Measurements from ENCODE around the gene POMT1.
A peak's percentile ranks its signal among the peaks of the same experiment; 100 is the strongest.
"Not testable (repeated sequence)": the region's sequence is repeated elsewhere in the genome, so short reads cannot be mapped to it uniquely, and the experiment has no call there.

Gene POMT1, protein sequence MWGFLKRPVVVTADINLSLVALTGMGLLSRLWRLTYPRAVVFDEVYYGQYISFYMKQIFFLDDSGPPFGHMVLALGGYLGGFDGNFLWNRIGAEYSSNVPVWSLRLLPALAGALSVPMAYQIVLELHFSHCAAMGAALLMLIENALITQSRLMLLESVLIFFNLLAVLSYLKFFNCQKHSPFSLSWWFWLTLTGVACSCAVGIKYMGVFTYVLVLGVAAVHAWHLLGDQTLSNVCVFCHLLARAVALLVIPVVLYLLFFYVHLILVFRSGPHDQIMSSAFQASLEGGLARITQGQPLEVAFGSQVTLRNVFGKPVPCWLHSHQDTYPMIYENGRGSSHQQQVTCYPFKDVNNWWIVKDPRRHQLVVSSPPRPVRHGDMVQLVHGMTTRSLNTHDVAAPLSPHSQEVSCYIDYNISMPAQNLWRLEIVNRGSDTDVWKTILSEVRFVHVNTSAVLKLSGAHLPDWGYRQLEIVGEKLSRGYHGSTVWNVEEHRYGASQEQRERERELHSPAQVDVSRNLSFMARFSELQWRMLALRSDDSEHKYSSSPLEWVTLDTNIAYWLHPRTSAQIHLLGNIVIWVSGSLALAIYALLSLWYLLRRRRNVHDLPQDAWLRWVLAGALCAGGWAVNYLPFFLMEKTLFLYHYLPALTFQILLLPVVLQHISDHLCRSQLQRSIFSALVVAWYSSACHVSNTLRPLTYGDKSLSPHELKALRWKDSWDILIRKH
- total RNA-seq = 21.3 to 90.0 reads per million in 2 experiments

DNA sequence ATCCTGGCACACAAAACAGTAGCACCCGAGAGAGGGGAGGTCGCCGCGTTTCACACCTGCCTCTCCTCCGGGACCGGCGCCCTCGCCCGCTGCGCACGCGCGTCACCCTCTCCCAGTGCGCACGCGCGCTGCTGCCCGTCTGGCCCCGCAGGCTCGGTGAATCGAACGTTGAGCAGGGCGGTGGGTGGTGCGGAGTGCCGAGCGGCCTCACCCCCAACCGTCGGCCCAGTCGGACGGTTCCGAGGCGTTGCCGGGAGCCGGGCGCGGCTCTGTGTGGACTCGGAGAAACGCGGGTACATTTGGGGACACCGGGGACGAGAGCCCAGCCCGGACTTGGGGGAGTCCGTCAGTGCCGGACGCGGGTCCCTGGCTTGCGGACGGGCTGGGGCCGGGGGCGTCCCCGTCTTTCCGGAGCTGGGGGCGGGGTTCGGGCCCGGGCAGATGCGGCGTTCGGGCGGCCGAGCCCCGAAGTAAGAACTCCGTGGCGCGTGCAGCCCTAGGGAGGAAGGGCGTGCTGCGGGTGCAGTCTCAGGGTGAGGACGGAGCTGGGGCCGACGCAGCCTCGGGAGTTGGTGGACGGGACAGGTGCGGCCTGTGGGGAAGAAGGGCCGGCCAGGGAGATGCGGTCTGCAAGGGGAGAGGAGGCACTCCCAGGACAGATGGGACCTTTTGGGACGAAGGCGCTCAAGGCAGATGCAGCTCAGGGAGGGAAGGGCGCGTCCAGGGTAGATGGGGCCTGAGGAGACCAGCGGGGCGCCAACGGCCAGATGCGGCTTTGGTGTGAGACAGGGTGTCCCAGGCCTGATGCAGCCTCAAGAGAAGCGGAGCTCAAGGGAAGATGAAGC, at the start of gene POMT1:
POMT1 (plus strand) TSS at position 138 of the 845 bp plus-strand sequence. CDS start 1,301 bp downstream, outside the sequence.
- DNase-seq (ENCODE audit: low read depth) = peak; percentile 84

DNA sequence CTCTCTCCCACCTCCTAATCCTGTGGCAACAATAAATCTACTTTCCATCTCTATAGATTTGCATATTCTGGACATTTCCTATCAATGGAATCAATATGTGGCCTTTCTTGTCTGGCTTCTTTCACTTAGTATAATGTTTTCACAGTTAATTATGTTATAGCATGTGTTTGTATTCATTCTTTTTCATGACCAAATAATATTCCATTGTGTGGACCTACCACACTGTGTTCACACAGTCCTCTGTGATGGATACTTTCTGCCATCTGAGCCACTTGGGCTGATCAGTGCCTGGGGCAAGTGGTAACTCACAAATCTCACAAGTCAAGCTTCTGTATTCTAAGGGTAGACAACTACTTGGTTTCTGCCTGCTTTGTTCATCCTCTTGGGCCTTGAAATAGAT, 48.7 kb upstream of the POMT1 start:
- no peak for DNase-seq (ENCODE audit: low read depth)

DNA sequence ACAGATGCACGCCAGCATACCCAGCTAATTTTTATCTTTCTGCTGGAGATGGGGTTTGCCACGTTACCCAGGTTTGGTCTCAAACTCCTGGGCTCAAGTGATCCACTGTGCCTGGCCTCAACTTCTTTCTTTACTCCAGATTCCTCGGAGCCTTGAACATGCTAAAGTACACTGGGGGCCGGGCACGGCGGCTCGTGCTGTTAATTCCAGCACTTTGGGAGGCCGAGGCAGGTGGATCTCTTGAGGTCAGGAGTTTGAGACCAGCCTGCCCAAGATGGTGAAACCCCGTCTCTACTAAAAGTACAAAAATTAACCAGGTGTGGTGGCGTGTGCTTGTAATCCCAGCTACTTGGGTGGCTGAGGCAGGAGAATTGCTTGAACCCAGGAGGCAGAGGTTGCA, 47.1 kb upstream of the POMT1 start:
- not testable (repeated sequence) for DNase-seq (ENCODE audit: low read depth)

DNA sequence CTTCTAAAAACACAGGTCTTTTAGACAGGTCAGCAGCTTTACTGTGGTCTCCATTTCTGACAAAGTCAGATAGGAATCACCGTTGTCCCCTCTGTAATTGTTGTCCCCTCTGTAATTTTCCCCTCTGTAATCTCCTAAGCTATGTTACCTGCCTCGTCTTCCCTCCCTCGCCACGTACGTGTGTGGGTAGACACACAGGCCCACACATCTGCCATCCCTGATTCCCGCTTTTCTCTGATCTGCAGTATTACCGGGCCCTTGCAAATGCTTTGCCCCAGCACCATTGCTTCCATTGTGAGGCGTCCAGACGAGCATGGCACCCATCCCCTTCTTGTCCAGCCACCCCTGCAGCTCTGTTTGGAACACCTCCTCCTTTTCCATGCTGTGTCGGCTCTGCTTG, 45.0 kb upstream of the POMT1 start:
- no peak for DNase-seq (ENCODE audit: low read depth)

DNA sequence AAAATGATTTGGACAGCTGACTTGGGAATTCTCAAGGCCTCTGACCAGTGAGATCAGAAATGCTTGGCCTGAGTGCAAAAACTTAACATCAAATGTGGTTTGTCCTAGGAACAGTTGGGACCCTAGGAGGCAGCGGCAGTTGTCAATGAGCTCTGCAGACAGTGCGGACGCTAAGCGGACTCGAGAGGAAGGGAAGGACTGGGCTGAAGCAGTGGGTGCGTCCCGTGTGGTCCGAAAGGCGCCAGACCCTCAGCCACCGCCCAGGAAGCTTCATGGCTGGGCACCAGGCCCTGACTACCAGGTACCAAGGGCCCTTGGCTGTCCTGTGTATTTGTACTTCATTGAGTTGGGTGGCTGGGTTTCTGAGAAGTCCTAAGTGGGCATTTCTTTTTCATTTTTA, 43.7 kb upstream of the POMT1 start:
- DNase-seq (ENCODE audit: low read depth) = no peak

DNA sequence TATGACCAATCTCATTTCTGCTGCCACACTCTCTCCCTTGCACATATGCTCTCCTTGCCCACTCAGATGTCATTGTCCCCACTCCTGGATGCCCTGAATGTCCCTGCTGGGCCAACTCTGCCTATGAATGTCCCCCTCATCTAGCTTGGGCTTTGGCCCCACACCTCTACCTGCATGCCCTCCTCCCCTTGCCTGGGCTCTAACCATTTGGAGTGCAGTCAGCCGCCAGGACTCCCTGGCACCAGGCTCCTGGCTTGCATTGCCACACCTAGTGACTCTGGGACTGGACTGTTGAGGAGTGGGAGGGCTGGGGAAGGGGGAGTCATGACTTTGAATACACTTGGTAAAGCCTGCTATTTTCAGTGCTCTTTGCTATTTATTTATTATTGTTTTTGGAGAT, 41.6 kb upstream of the POMT1 start:
- DNase-seq (ENCODE audit: low read depth) = no peak

DNA sequence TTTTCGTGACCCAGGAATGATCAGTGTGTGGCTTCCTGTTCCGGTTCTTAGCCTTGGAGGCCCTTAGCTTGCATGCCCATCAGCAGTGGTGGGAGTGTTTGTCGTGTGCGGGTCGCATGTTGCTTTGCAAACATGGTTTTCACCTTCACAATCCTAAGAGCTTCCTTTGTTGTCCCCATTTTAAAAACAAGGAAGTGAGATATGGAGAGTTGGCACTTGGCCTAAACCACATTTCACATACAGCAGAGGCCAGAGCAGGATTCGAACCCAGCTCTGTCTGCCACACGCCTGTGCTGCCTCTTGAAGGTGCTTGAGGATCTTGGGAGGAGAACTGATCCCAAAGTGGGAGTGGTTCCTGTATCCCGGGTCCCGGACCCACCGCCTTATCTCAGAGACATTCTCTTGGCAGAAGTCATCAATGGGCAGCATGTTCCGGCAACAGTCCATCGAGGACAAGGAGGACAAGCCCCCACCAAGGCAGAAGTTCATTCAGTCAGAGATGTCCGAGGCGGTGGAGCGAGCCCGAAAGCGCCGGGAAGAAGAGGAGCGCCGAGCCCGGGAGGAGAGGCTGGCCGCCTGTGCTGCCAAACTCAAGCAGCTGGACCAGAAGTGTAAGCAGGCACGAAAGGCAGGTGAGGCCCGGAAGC, 38.2 kb upstream of the POMT1 start:
- DNase-seq (ENCODE audit: low read depth) = no peak

DNA sequence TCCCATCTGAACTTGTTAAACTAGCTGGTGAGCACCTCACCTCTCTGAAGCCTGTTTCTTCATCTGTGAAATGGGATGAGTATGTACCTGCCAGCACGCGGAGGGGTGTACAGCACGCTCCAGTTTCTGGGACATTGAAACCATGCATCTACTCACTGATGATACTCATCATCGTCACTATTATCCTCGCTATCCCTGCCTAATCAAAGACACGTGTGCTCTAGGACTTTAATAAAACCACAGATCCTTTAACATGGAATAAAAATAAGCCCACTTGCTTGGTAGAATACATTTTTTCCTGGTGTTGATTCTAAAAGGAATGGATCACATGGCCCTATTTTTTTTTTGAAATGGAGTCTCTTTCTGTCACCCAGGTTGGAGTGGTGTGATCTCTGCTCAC, 37.3 kb upstream of the POMT1 start:
- no peak for DNase-seq (ENCODE audit: low read depth)

DNA sequence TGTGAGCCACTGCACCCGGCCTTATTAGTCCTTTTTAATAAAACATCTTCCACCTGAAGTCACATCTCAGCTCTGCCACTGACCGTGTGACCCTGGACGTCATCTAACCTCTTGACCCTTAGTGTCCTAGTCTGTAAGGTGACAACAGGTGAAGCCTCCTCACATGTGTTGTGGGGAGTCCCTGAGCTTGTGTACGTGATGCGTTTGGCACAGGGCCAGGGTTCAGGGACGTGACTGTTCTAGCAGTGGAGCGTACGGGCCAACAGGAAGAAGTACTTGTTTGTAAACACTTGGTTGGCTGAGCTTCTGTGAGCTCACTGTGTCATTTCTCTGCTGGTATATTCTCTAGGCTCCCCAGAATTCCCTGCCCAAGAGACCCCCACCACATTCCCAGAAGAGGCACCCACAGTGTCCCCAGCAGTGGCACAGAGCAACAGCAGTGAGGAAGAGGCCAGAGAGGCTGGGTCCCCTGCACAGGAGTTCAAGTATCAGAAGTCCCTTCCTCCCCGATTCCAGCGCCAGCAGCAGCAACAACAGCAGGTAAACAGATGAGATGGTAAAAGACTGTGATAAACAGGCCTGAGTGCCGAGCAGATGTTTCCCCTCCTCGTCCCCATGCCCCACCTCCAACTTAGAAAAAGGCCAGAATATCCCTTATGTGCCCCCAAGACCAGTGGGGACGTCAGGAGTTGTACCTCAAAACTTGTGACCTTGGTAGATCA, 35.3 kb upstream of the POMT1 start:
- no peak for DNase-seq (ENCODE audit: low read depth)

DNA sequence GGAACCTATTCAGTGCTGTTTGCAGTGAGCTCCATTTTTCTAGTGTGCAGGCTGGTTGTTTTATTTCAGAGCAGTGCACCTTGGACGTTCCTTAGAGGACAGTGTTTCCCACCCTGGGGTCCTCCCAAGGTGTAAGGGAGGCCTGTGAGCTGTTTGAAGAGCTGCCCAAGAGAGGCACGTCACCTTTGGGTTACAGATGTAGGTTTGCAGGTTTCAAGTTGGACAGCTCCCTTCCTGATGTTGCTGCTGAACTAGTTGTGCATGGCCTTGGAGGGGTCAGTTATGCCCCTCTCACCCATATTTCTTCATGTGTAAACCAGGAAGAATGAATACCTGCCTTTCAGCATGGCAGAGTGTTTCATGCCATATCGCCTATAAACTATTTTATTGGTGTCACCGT, 34.7 kb upstream of the POMT1 start:
- no peak for DNase-seq (ENCODE audit: low read depth)

DNA sequence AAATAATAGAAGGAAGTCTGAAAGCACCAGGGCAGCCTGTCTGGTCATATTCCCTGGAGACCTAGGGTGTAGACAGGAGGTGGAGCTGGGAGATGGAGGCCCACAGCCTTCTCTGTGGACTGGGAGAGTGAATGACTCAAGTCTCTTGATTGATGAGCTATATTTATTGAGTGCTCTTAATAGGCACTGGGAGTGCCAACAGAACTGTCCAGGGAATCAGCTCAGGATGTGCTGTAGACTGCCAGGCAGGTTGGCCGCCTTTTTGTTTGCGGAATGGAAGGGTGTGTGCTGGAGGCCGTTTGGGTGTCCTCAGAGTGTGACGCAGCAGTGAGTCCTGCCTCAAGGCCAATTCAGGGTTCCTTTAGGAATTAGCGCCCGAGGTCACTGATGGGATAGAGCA, 33.4 kb upstream of the POMT1 start:
- no peak for DNase-seq (ENCODE audit: low read depth)

DNA sequence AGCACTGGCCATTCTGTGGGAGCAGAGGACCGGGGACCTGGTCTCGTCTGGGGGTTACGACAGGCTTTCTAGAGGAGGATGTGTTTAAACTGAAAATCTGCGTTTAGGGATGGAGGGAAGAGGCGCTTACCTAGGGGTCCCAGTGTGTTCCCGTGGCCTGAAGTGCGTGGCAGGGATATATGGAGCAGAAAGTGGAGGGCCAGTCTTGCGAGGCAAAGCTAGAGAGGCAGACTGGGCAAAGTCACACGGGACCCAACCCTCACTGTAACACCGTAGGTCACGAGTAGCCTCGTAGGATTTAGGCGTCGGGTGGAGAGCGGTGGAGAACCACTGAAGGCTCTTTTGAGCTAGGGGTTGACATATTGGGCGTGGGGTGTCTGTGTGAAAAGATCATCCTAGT, 32.8 kb upstream of the POMT1 start:
- DNase-seq (ENCODE audit: low read depth) = no peak

DNA sequence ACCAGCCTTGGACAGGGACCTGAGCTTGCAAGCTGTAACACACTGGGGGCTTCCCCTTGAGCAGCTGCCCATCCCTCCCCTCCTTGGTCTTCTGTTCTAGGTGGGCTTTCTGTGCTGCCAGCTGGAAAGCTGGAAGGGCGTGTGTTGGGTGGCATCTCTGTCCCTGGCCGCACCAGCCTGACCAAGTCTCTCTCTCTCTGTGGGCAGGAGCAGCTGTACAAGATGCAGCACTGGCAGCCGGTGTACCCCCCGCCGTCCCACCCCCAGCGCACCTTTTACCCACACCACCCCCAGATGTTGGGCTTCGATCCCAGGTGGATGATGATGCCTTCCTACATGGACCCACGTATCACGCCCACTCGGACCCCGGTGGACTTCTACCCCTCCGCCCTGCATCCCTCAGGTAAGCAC, 32.1 kb upstream of the POMT1 start:
- no peak for DNase-seq (ENCODE audit: low read depth)

DNA sequence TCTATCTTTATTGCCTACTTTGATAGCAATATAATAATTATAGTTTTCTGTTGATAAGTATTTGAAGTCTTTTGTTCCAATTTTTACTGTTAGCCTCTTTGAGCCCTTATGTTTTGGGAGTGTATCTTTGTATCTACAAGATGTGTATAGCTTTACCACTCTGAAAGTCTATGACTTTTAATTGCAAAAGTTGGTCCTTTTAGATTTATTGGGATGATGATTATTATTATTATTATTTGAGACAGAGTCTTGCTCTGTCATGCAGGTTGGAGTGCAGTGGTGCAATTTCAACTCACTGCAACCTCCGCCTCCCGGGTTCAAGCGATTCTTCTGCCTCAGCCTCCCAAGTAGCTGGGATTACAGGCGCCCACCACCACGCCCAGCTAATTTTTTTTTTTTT, 30.6 kb upstream of the POMT1 start:
- not testable (repeated sequence) for DNase-seq (ENCODE audit: low read depth)

DNA sequence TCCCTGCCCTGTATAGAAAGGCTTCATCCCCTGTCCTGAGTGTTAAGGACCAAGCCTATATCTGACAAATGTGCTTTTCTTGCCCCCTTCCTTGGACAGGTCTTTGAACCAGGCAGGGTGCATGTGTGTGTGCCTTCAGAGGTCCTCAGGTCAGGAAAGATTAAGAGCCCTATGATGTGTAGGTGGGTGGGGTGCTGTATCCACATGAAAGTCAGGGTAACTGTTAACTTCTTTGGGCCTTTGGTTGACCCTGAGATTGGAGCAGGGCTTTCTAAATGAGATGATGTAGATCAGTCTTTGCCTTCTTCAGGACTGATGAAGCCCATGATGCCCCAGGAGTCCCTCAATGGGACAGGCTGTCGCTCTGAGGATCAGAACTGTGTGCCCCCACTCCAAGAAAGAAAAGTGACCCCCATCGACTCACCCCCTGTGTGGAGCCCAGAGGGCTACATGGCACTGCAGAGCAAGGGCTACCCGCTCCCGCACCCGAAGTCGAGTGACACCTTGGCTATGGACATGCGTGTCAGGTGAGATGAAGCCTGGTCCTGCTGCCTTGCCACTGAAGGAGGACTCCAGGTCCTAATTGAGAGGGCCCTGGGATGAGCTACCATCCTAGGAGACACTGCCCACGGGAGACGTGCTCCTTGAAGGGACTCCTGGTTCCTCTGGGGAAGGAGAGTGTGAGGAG, 29.4 kb upstream of the POMT1 start:
- no peak for DNase-seq (ENCODE audit: low read depth)

DNA sequence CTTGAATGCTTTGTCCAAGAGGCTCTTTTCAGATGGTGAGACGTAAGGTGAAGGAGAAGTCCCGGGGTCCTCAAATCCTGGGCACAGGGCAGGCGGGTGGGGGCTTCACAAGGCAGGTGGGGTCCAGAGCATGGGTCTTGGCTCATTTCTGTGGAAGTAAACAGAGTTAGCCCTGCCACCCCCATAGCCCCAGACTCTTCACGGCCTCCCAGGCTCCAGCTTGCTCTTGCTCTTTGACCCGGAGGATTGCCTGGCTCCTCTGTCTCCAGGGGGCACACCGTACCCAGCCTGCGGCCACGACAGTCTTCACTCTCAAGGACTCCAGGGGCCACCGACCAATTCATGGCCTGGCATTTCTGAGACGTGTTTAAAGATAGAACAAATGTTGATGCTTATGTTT, 28.8 kb upstream of the POMT1 start:
- no peak for DNase-seq (ENCODE audit: low read depth)

DNA sequence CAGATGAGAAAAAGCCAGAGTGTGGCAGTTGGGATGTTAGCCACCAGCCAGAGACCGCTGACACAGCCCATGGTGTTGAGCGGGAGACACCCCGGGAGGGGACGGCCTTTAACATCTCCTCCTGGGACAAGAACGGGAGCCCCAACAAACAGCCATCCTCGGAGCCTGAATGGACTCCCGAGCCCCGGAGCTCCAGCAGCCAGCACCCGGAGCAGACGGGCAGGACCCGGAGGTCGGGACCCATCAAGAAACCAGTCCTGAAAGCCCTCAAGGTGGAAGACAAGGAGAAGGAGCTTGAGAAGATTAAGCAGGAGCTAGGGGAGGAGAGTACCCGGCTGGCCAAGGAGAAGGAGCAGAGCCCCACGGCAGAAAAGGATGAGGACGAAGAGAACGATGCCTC, 28.0 kb upstream of the POMT1 start:
- DNase-seq (ENCODE audit: low read depth) = no peak

DNA sequence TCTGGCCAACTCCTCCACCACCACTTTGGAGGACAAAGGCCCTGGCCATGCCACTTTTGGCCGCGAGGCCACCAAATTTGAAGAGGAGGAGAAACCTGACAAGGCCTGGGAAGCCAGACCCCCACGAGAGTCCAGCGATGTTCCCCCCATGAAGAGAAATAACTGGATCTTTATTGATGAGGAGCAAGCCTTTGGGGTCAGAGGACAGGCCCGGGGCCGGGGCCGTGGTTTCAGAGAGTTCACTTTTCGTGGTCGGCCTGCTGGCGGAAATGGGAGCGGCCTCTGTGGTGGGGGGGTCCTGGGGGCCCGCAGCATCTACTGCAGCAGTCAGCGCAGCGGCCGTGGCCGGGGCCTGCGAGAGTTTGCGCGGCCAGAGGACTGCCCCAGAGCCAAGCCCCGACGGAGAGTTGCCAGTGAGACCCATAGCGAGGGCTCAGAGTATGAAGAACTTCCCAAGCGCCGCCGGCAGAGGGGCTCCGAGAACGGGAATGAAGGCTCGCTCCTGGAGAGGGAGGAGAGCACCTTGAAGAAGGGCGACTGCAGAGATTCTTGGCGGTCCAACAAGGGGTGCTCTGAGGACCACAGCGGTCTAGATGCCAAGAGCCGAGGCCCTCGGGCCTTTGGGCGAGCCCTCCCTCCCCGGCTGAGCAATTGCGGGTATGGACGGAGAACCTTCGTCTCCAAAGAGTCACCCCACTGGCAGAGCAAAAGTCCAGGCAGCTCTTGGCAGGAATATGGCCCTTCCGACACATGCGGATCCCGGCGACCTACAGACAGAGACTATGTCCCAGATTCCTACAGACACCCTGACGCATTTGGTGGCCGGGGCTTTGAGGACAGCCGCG, 27.4 kb upstream of the POMT1 start:
- no peak for DNase-seq (ENCODE audit: low read depth)

DNA sequence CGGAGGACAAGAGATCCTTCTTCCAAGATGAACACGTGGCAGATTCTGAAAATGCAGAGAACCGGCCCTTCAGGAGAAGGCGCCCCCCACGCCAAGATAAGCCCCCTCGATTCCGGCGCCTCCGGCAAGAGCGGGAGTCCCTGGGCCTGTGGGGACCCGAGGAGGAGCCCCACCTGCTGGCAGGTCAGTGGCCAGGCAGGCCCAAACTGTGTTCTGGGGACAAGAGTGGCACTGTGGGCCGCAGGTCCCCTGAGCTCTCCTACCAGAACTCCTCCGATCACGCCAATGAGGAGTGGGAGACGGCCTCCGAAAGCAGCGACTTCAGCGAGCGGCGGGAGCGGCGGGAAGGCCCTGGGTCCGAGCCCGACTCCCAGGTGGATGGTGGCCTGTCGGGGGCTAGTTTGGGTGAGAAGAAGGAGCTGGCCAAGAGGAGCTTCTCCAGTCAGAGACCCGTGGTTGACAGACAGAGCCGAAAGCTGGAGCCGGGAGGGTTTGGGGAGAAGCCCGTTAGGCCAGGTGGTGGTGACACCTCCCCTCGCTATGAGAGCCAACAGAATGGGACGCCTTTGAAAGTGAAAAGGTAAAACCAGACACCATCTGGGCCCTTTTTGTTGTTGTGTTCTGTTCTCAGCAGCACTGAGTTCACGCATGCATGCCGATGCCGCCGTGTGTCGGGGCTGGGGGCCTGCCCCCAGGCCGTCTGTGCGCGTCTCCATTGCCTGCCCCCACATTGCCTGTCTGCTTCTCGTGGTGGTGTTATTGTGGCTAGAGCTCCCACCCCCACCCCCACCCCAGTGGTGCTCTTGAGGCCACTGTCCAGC, 26.6 kb upstream of the POMT1 start:
- DNase-seq (ENCODE audit: low read depth) = no peak

Data from T follicular helper cell (primary cell).